Uterus (tissue), 2 donors: ENCODE measurements around the gene FOCAD.

Experiments used
- CTCF ChIP-seq, 4 experiments: fragments of 200-600 bp in 2 of 4; fragments of 450-650 bp in 2 of 4; sonication (generic) in 2 of 4; IDR thresholded peaks; one replicate each; pipeline ENCODE4 v1.5.1; 2016 to 2019; ENCODE audit warnings: antibody characterized with exemption in 4 of 4, mild to moderate bottlenecking in 2 of 4, moderate library complexity in 1 of 4
- POLR2A ChIP-seq, 2 donors: fragments of 450-650 bp; IDR thresholded peaks; one replicate each; pipeline ENCODE4 v1.6.1; 2016; ENCODE audit warnings: antibody characterized with exemption in 2 of 2, mild to moderate bottlenecking in 1 of 2, moderate library complexity in 1 of 2

- TF ChIP-seq CTCF (IDR thresholded peaks at IDR 0.05): no peak
- TF ChIP-seq POLR2A (IDR thresholded peaks at IDR 0.05): no peak
These were observed 121.7 kb downstream of the FOCAD start for GRCh38 chr9:20805766-20806165.
